Esophagus (tissue), 2 donors: ENCODE data around the gene HMGCL. TPM values are rescaled to one million over a fixed set of nuclear protein-coding genes. Genes with fewer than 3 reads are reported as not detected.
"Not testable (repeated sequence)": the region's sequence is repeated elsewhere in the genome, so short reads cannot be mapped to it uniquely, and the experiment has no call there.

Source experiments
- H3K27ac ChIP-seq, 2 donors: one replicate each; pipeline ENCODE4 v1.5.1; 2013; ENCODE audit warnings: low read depth in 2 of 2, mild to moderate bottlenecking in 2 of 2, inconsistent platforms in 1 of 2, low read length in 1 of 2, moderate library complexity in 1 of 2
- H3K27me3 ChIP-seq, 2 donors: one replicate each; pipeline ENCODE4 v1.6.1; 2013; ENCODE audit warnings: low read length in 2 of 2, control low read depth in 1 of 2, mild to moderate bottlenecking in 1 of 2; ENCODE audit not compliant: insufficient read depth in 2 of 2, control insufficient read depth in 1 of 2
- H3K36me3 ChIP-seq, 2 donors: one replicate each; pipeline ENCODE4 v1.6.1; 2013; ENCODE audit warnings: low read length in 1 of 2; ENCODE audit not compliant: control insufficient read depth in 2 of 2, insufficient read depth in 2 of 2
- H3K4me1 ChIP-seq, 2 donors: one replicate each; pipeline ENCODE4 v1.6.1; 2013; ENCODE audit warnings: low read length in 1 of 2; ENCODE audit not compliant: control insufficient read depth in 2 of 2, insufficient read depth in 2 of 2
- H3K4me3 ChIP-seq, 2 donors: one replicate each; pipeline ENCODE4 v1.5.1; 2013; ENCODE audit warnings: low read length in 2 of 2, mild to moderate bottlenecking in 2 of 2, low read depth in 1 of 2, moderate library complexity in 1 of 2
- H3K9me3 ChIP-seq, 2 donors: one replicate each; pipeline ENCODE4 v1.6.1; 2013; ENCODE audit warnings: mild to moderate bottlenecking in 2 of 2, low read depth in 1 of 2, low read length in 1 of 2, moderate library complexity in 1 of 2; ENCODE audit not compliant: control insufficient read depth in 2 of 2, insufficient read depth in 1 of 2
- WGBS, 2 donors: extraction: QIAGEN DNeasy Blood & Tissue Kit; methylation state at CpG; one replicate each; pipeline ENCODE4 v1.1.7; 2013; 5-methylcytosine and 5-hydroxymethylcytosine counted together
- polyA plus RNA-seq, 2 donors: library from polyadenylated mRNA; stranded (reverse); fragments of 200-250 nt; gene quantifications; one replicate each; pipeline ENCODE4 v1.2.3, GENCODE V29; 2013
- donor health status: healthy with polysubstance abuse.
- donor health status: Bipolar disorder and iron deficiency.

The HMGCL gene
- polyA plus RNA-seq, 2 donors: 16.8 to 27.4 TPM

DNA sequence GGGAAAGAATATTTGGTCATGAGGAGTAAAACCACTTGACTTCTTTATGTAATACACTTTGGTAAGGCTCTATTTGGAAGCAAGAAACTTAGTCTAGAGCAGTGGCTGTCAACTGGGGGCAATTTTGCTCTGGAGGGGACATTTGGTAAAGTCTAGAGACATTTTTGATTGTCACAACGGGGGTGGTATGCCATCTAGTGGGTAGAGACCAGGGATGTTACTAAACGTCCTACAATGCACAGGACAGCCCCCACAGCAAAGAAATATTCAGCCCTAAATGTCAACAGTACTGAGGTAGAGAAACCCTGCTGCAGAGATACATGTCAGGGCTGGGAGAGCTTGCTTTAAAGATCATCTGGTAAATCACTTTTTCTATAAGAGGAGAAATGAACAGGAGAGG, 29.3 kb upstream of the HMGCL start:
- H3K4me3 ChIP-seq: no peak overlapping the region
- no peaks in the 10 kb centered on the region for H3K4me1 ChIP-seq
- no peaks in the 10 kb centered on the region for H3K27me3 ChIP-seq
- no peak overlapping the region for H3K27ac ChIP-seq
- 30 to 45% methylated on average over 2 of the region's 2 CpGs for WGBS, 2 donors
- no peaks in the 10 kb centered on the region for H3K9me3 ChIP-seq
- H3K36me3 ChIP-seq: peaks cover 0 to 4% of the 10 kb centered on the region in 2 donors

DNA sequence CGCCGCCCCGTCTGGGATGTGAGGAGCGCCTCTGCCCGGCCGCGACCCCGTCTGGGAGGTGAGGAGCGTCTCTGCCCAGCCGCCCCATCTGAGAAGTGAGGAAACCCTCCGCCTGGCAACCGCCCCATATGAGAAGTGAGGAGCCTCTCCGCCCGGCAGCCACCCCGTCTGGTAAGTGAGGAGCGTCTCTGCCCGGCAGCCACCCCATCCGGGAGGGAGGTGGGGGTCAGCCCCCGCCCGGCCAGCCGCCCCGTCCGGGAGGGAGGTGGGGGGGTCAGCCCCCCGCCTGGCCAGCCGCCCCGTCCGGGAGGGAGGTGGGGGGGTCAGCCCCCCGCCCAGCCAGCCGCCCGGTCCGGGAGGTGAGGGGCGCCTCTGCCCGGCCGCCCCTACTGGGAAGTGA, 27.9 kb upstream of the HMGCL start:
- H3K9me3 ChIP-seq, H3K4me1 ChIP-seq, H3K4me3 ChIP-seq, H3K27me3 ChIP-seq, H3K27ac ChIP-seq, H3K36me3 ChIP-seq: not testable (repeated sequence)
- WGBS, 2 donors: 88 to 97% methylated on average over 14 to 30 of the region's 34 CpGs

DNA sequence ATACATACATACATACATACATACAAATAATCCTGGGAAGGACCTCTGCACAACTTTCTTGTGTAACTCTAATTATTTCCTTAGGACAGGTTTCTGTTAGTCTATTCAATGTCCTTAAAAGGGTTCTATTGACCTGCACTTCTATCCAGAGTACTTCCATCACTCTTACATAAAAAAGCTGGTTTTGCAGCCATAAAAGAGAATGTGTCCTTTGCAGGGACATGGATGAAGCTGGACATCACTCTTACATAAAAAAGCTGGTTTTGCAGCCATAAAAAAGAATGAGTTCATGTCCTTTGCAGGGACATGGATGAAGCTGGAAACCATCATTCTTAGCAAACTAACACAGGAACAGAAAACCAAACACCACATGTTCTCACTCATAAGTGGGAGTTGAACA, 26.2 kb upstream of the HMGCL start:
- not testable (repeated sequence) for H3K9me3 ChIP-seq, H3K4me3 ChIP-seq, H3K27ac ChIP-seq, H3K27me3 ChIP-seq, H3K36me3 ChIP-seq, H3K4me1 ChIP-seq

DNA sequence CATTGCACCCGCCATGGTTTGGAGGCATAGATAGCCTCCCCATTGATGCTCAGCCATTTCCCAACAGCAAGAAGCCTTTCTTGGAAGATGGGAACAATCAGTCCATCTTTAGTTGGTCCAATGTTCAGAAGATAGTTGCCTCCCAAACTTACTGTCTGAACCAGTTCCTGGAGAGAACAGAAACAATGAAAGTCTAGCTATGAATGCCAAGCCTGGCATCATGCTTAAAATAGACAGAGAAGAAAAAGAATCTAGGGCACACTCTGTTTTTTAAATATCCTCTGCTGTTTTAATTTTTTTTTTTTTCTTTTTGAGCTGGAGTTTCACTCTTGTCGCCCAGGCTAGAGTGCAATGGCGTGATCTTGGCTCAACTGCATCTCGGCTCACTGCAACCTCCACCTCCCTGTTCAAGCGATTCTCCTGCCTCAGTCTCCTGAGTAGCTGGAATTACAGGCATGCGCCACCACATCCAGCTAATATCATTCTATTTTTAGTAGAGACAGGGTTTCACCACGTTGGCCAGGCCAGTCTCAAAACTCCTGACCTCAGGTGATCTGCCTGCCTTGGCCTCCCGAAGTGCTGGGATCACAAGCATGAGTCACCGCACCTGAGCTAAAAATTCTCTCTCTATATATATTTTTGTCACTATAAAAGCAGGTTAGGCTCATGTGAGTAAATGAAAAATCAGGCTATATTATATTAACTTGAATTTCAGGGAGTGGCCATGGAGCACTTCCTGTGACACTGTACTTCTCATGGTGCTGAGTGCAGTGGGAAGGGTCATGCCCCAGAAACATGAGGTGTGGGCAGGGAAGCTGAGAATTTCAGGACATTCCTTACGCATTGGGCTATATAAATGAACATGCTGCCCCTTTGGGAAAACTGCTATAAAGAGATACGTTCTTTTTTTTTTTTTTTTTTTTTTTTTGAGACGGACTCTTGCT, 23.7 kb upstream of the HMGCL start:
- H3K4me1 ChIP-seq: no peaks in the 10 kb centered on the region
- H3K4me3 ChIP-seq: no peak overlapping the region
- 87 to 93% methylated on average over 11 to 12 of the region's 12 CpGs for WGBS, 2 donors
- no peak overlapping the region for H3K27ac ChIP-seq
- peaks cover 0 to 5% of the 10 kb centered on the region in 2 donors for H3K36me3 ChIP-seq
- H3K9me3 ChIP-seq: peaks cover 0 to 2% of the 10 kb centered on the region in 2 donors
- no peaks in the 10 kb centered on the region for H3K27me3 ChIP-seq

DNA sequence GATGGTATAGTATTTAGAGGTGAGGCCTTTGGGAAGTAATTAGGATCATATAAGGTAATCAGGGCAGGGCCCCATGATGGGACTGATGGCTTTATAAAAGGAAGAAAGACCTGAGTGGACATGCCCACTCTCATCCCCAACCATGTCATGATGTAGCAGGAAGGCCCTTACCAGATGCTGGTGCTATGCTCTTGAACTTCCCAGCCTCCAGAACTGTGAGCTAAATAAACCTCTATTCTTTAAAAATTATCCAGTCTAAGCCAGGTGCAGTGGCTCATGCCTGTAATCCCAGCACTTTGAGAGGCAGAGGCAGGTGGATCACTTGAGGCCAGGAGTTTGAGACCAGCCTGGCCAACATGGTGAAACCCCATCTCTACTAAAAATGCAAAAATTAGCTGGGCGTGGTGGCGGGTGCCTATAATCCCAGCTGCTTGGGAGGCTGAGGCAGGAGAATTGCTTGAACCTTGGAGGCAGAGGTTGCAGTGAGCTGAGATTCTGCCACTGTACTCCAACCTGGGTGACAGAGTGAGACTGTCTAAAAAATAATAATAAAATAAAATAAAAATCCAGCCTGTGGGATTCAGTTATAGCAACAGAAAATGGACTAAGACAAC, 22.4 kb upstream of the HMGCL start:
- not testable (repeated sequence) for H3K4me3 ChIP-seq, H3K27ac ChIP-seq, H3K9me3 ChIP-seq, H3K36me3 ChIP-seq, H3K4me1 ChIP-seq, H3K27me3 ChIP-seq
- WGBS, 2 donors: 96 to 97% methylated on average over 2 of the region's 2 CpGs

DNA sequence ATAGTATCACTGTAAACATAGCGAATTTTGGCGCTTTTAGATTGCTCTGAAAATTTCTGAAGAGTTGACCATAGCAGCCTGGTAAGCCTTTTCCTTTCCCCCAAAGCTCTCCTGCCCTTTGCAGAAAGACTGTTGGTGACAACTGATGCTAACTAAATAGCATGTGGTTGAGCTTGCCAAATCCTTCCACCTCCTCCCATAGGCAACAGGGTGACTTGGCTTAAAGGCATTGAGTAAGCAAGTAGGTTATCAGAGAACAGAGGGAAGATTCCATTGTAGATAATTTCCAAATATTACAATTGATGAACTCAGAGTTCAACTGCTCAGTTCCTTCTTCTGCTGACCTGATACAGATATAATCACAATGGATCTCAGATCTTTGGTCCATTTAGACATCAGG, 19.9 kb upstream of the HMGCL start:
- Histone ChIP-seq H3K4me1 (no peaks in the 10 kb centered on the region), H3K36me3 (peaks cover 0 to 5% of the 10 kb centered on the region in 2 donors), H3K27ac (no peak overlapping the region), H3K9me3 (peaks cover 0 to 2% of the 10 kb centered on the region in 2 donors), H3K4me3 (no peak overlapping the region), H3K27me3 (no peaks in the 10 kb centered on the region)
- WGBS, 2 donors: 93 to 98% methylated on average over 2 of the region's 2 CpGs

DNA sequence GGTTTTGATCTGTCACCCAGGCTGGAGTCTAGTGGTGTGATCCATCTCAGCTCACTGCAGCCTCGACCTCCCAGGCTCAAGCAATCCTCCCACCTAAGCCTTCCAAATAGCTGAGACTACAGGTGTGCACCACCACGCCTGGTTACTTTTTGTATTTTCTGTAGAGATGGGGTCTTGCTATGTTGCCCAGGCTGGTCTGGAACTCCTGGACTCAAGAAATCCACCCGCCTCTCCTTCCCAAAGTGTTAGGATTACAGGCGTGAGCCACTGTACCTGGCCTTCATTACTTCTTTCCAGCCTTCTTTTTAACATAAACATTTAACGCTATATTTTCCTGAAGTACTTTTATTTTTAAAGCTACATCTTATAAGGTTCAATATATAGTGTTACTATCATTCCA, 18.4 kb upstream of the HMGCL start:
- H3K36me3 ChIP-seq: peaks cover 0 to 5% of the 10 kb centered on the region in 2 donors
- H3K4me3 ChIP-seq: no peak overlapping the region
- H3K27ac ChIP-seq: no peak overlapping the region
- H3K27me3 ChIP-seq: no peaks in the 10 kb centered on the region
- peaks cover 0 to 2% of the 10 kb centered on the region in 2 donors for H3K9me3 ChIP-seq
- whole genome bisulfite sequencing, 2 donors: 91 to 92% methylated on average over 5 of the region's 5 CpGs
- H3K4me1 ChIP-seq: no peaks in the 10 kb centered on the region

DNA sequence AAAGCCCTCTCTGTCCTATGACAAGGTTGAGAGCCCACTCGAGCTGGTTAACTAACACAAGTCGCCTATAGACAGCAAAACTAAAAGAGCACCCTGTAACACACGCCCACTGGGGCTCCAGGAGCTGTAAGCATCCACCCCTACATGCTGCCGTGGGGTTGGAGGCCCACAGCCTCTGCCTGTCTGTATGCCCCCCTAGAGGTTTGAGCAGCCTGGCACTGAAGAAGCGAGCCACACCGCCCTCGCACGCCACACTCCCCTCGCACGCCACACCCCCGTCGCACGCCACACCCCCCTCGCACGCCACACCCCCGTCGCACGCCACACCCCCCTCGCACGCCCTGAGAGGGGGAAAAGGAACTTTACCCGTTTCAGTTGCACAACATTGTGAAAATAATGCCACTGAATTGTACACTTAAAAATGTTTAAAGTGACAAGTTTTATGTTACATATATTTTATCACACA, 13.2 kb upstream of the HMGCL start:
- Histone ChIP-seq H3K36me3 (no peaks in the 10 kb centered on the region), H3K4me1 (peaks cover 0 to 6% of the 10 kb centered on the region in 2 donors), H3K27me3 (no peaks in the 10 kb centered on the region), H3K27ac (no peak overlapping the region), H3K9me3 (no peaks in the 10 kb centered on the region), H3K4me3 (peak overlapping the region; percentile 15 to 16)
- 1% methylated on average over 20 to 21 of the region's 21 CpGs for WGBS, 2 donors

DNA sequence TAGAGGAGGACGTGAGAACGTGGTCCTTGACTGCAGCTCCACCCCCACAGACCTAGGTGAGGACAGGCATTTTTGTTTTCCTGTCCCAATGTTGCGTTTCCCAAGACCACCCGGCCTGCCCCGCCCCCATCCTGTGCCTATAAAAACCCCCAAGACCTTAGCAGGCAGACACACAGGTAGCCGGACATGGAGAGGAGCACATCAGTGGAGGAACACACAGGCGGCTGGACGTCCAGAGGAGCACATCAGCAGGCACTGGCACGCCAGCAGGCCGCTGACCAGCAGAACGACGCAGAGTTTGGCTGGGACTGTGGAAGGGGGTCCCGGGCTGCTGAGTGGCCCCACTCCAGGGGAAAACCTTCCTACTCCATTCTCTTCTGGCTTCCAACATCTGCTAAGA, 12.7 kb upstream of the HMGCL start:
- Histone ChIP-seq H3K4me3 (no peak overlapping the region), H3K9me3 (no peaks in the 10 kb centered on the region), H3K36me3 (no peaks in the 10 kb centered on the region), H3K4me1 (peaks cover 0 to 6% of the 10 kb centered on the region in 2 donors), H3K27me3 (no peaks in the 10 kb centered on the region), H3K27ac (no peak overlapping the region)
- WGBS, 2 donors: 23 to 29% methylated on average over 13 of the region's 13 CpGs
